HG02943 (cell line): Measurements from ENCODE around the gene CCR6.

Experiments
- ATAC-seq: cut with Tn5 transposase; IDR thresholded peaks from one replicate; pipeline ENCODE4 v1.9.1; 2021; ENCODE audit warnings: mild to moderate bottlenecking, low read depth, moderate library complexity; ENCODE audit not compliant: unreplicated experiment

Gene CCR6

GRCh38 chr6:167140589-167141474 is 17.9 kb downstream of the CCR6 start:
- no peak for ATAC-seq

- ATAC-seq, result no peak
Measured at GRCh38 chr6:167141667-167142432, 19.0 kb downstream of the CCR6 start.

GRCh38 chr6:167142433-167142761 is 19.5 kb downstream of the CCR6 start:
- ATAC-seq, result no peak

- ATAC-seq, result no peak
Measured at GRCh38 chr6:167143041-167143440, 20.1 kb downstream of the CCR6 start.

- no peak for ATAC-seq
Measured at GRCh38 chr6:167145461-167145860, 22.6 kb downstream of the CCR6 start.

GRCh38 chr6:167146135-167146534 is 23.2 kb downstream of the CCR6 start:
- ATAC-seq, result no peak

- ATAC-seq, result no peak
Measured at GRCh38 chr6:167146977-167147376, 24.1 kb downstream of the CCR6 start.

GRCh38 chr6:167148021-167148420 is 25.1 kb downstream of the CCR6 start:
- ATAC-seq, result no peak

GRCh38 chr6:167148997-167149396 is 26.1 kb downstream of the CCR6 start:
- no peak for ATAC-seq

- peak; percentile 48 for ATAC-seq
Measured at GRCh38 chr6:167150941-167151549, 28.1 kb downstream of the CCR6 start.

- no peak for ATAC-seq
Measured at GRCh38 chr6:167151648-167152047, 28.8 kb downstream of the CCR6 start.

GRCh38 chr6:167152862-167153261 is 30.0 kb downstream of the CCR6 start:
- ATAC-seq, result peak; percentile 58

- peak; percentile 54 for ATAC-seq
Measured at GRCh38 chr6:167153521-167153959, 30.6 kb downstream of the CCR6 start.

GRCh38 chr6:167154291-167154690 is 31.4 kb downstream of the CCR6 start:
- ATAC-seq, result no peak

GRCh38 chr6:167154895-167155294 is 32.0 kb downstream of the CCR6 start:
- ATAC-seq, result no peak

- ATAC-seq, result no peak
Measured at GRCh38 chr6:167157414-167157813, 34.5 kb downstream of the CCR6 start.

- no peak for ATAC-seq
Measured at GRCh38 chr6:167157863-167158262, 35.0 kb downstream of the CCR6 start, which contains the start of gene GPR31. Gene GPR31 (minus strand): TSS chr6:167157980. CDS start chr6:167157831, 149 bp downstream.

- no peak for ATAC-seq
Measured at GRCh38 chr6:167161851-167162467, 39.1 kb downstream of the CCR6 start.

GRCh38 chr6:167162591-167162990 is 39.7 kb downstream of the CCR6 start:
- no peak for ATAC-seq

- ATAC-seq, result no peak
Measured at GRCh38 chr6:167163476-167164011, 40.6 kb downstream of the CCR6 start.
